Panc1 (cell line): ENCODE results near the gene FNIP2. TPM values are rescaled to one million over a fixed set of nuclear protein-coding genes. Genes with fewer than 3 reads are reported as not detected.
"Not testable (repeated sequence)": the region's sequence is repeated elsewhere in the genome, so short reads cannot be mapped to it uniquely, and the experiment has no call there.

Experiments used
- ATAC-seq: fragments of 200-7000 bp; cut with Tn5 transposase; 2 replicates; pipeline ENCODE4 v1.9.1; 2020; ENCODE audit warnings: mild to moderate bottlenecking, moderate library complexity
- BruUV-seq: library from RNA; stranded (reverse); fragments of 400-500 nt; replicated peaks from 2 replicates; lab custom pipeline; 2021; lab: Mats Ljungman, UMichigan
- CTCF ChIA-PET: fragments of 300-600 bp; sonication (Branson Sonifier 250); formaldehyde crosslinking; loops from one replicate; lab custom pipeline; 2022; ENCODE audit warnings: antibody characterized with exemption; lab: Charles Lee
- POLR2A ChIA-PET: fragments of 300-600 bp; sonication (Branson Sonifier 250); formaldehyde crosslinking; loops from one replicate; lab custom pipeline; 2022; ENCODE audit warnings: antibody characterized with exemption; lab: Charles Lee
- DNase-seq: peaks from one replicate; pipeline ENCODE4 v3.0.0-alpha.2; 2010; ENCODE audit warnings: low read depth, low spot score
- H3K27ac ChIP-seq: 2 replicates; pipeline ENCODE4 v1.5.1; 2011; ENCODE audit warnings: mild to moderate bottlenecking, low read length, inconsistent platforms
- H3K27me3 ChIP-seq: fragments of 200-500 bp; sonication (Bioruptor generic); 2 replicates; pipeline ENCODE4 v1.6.0; 2014; ENCODE audit warnings: low read length, inconsistent platforms; ENCODE audit not compliant: control insufficient read depth, insufficient read depth
- H3K36me3 ChIP-seq: fragments of 200-500 bp; sonication (Bioruptor generic); 2 replicates; pipeline ENCODE4 v1.5.1; 2014; ENCODE audit warnings: inconsistent platforms, mild to moderate bottlenecking, low read length, moderate library complexity; ENCODE audit not compliant: control insufficient read depth, insufficient read depth
- H3K4me1 ChIP-seq: 2 replicates; pipeline ENCODE4 v1.5.1; 2011; ENCODE audit warnings: inconsistent platforms, mild to moderate bottlenecking, low read length, moderate library complexity; ENCODE audit not compliant: control insufficient read depth, insufficient read depth
- H3K4me3 ChIP-seq, 2 experiments: 2 replicates each; pipeline ENCODE4 v1.5.1; 2011 to 2012; ENCODE audit warnings: low read depth in 2 of 2, low read length in 2 of 2, mild to moderate bottlenecking in 2 of 2, inconsistent platforms in 1 of 2, moderate library complexity in 1 of 2
- H3K9me3 ChIP-seq: fragments of 200-500 bp; sonication (Bioruptor generic); 2 replicates; pipeline ENCODE4 v1.5.1; 2014; ENCODE audit warnings: low read depth, mild to moderate bottlenecking, inconsistent platforms, low read length, moderate library complexity; ENCODE audit not compliant: control insufficient read depth, insufficient read depth
- POLR2AphosphoS5 ChIP-seq: IDR thresholded peaks from 2 replicates; pipeline ENCODE4 v1.6.1; 2012; ENCODE audit warnings: mild to moderate bottlenecking, low read depth, low read length, moderate library complexity
- SIN3A ChIP-seq: IDR thresholded peaks from 2 replicates; pipeline ENCODE4 v1.6.1; 2012; ENCODE audit warnings: low read depth, mild to moderate bottlenecking, low read length, moderate library complexity, borderline replicate concordance; ENCODE audit not compliant: insufficient read depth
- TCF7L2 ChIP-seq: IDR thresholded peaks from 2 replicates; pipeline ENCODE4 v1.6.1; 2011; ENCODE audit warnings: mild to moderate bottlenecking, low read depth, low read length, inconsistent platforms
- in situ Hi-C: cut with HindIII; loops from 2 replicates; pipeline ENCODE4 v1.10.0; 2016; ENCODE audit warnings: low sequenced_read_pairs, low pct_unique_long_range_greater_than_20kb
- intact Hi-C: fragments of 100-400 bp; cut with micrococcal nuclease; formaldehyde crosslinking; loops from one replicate; pipeline ENCODE4 v1.10.0; 2022; ENCODE audit not compliant: unreplicated experiment
- total RNA-seq: library from RNA; stranded (reverse); gene quantifications from one replicate; pipeline ENCODE4 v1.2.1, GENCODE V29; 2021; ENCODE audit not compliant: unreplicated experiment
- TF ChIP-seq, protein P1 (sequence below), 2 experiments: IDR thresholded peaks; 2 replicates each; pipeline ENCODE4 v1.6.1; 2011 to 2012; ENCODE audit warnings: low read depth in 2 of 2, control low read depth in 1 of 2, low read length in 1 of 2, mild to moderate bottlenecking in 1 of 2, moderate library complexity in 1 of 2; ENCODE audit not compliant: insufficient read depth in 1 of 2
- TF ChIP-seq, protein P2 (sequence below): fragments of 450-650 bp; IDR thresholded peaks from 2 replicates; pipeline ENCODE4 v1.5.1; 2017; ENCODE audit warnings: mild to moderate bottlenecking

FNIP2 gene
- total RNA-seq, 1 experiment from 2014 or later = 17.7 TPM

DNA sequence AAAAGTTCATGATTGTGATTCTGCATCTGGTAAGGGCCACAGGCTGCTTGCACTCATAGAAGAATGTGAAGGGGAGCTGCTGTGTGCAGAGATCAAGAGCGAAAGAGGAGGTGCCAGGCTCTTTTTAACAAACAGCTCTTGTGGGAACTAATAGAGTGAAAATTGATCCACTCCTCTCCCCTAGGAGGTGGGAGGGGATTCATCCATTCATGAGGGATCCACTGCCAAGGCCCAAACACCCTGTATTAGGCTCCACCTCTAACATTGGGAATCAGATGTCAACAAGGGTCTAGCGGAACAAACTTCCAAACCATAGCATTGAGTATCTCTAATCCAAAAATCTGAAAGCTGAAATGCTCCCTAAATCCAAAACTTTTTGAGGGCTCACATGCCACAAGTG, 29.2 kb upstream of the FNIP2 start:
- H3K27ac ChIP-seq = no peak overlapping the region
- H3K9me3 ChIP-seq = no peaks in the 10 kb centered on the region
- intact Hi-C loops (no loop called here), in situ Hi-C loops (no loop called here)
- ChIA-PET CTCF (no interaction called here), POLR2A (no interaction called here)
- no TSS peak for BruUV-seq
- no peak overlapping the region for H3K4me3 ChIP-seq
- ATAC-seq (no peak), DNase-seq (no peak)
- H3K36me3 ChIP-seq = no peaks in the 10 kb centered on the region
- no peaks in the 10 kb centered on the region for H3K27me3 ChIP-seq
- H3K4me1 ChIP-seq = no peaks in the 10 kb centered on the region
- TF ChIP-seq SIN3A = no peak
- no peak for TF ChIP-seq TCF7L2
- TF ChIP-seq, protein P1, sequence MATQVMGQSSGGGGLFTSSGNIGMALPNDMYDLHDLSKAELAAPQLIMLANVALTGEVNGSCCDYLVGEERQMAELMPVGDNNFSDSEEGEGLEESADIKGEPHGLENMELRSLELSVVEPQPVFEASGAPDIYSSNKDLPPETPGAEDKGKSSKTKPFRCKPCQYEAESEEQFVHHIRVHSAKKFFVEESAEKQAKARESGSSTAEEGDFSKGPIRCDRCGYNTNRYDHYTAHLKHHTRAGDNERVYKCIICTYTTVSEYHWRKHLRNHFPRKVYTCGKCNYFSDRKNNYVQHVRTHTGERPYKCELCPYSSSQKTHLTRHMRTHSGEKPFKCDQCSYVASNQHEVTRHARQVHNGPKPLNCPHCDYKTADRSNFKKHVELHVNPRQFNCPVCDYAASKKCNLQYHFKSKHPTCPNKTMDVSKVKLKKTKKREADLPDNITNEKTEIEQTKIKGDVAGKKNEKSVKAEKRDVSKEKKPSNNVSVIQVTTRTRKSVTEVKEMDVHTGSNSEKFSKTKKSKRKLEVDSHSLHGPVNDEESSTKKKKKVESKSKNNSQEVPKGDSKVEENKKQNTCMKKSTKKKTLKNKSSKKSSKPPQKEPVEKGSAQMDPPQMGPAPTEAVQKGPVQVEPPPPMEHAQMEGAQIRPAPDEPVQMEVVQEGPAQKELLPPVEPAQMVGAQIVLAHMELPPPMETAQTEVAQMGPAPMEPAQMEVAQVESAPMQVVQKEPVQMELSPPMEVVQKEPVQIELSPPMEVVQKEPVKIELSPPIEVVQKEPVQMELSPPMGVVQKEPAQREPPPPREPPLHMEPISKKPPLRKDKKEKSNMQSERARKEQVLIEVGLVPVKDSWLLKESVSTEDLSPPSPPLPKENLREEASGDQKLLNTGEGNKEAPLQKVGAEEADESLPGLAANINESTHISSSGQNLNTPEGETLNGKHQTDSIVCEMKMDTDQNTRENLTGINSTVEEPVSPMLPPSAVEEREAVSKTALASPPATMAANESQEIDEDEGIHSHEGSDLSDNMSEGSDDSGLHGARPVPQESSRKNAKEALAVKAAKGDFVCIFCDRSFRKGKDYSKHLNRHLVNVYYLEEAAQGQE (IDR thresholded peaks at IDR 0.05; ENCODE audit: insufficient read depth in 1 of 2, low read depth in 2 of 2, low read length in 1 of 2) = no peak
- TF ChIP-seq, protein P2, sequence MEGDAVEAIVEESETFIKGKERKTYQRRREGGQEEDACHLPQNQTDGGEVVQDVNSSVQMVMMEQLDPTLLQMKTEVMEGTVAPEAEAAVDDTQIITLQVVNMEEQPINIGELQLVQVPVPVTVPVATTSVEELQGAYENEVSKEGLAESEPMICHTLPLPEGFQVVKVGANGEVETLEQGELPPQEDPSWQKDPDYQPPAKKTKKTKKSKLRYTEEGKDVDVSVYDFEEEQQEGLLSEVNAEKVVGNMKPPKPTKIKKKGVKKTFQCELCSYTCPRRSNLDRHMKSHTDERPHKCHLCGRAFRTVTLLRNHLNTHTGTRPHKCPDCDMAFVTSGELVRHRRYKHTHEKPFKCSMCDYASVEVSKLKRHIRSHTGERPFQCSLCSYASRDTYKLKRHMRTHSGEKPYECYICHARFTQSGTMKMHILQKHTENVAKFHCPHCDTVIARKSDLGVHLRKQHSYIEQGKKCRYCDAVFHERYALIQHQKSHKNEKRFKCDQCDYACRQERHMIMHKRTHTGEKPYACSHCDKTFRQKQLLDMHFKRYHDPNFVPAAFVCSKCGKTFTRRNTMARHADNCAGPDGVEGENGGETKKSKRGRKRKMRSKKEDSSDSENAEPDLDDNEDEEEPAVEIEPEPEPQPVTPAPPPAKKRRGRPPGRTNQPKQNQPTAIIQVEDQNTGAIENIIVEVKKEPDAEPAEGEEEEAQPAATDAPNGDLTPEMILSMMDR = no peak
- no peak for TF ChIP-seq POLR2AphosphoS5

GRCh38 chr4:158741326-158742021, 27.4 kb upstream of the FNIP2 start:
- DNase-seq (no peak), ATAC-seq (no peak)
- in situ Hi-C loops = no loop called here
- Histone ChIP-seq H3K9me3 (no peaks in the 10 kb centered on the region), H3K36me3 (no peaks in the 10 kb centered on the region), H3K4me1 (no peaks in the 10 kb centered on the region), H3K27me3 (no peaks in the 10 kb centered on the region), H3K27ac (no peak overlapping the region), H3K4me3 (no peak overlapping the region)
- CTCF ChIA-PET = no interaction called here
- no TSS peak for BruUV-seq
- intact Hi-C loops = no loop called here
- POLR2A ChIA-PET = no interaction called here
- TF ChIP-seq SIN3A = no peak
- no peak for TF ChIP-seq POLR2AphosphoS5
- TF ChIP-seq, protein P1 (IDR thresholded peaks at IDR 0.05; ENCODE audit: insufficient read depth in 1 of 2, low read depth in 2 of 2, low read length in 1 of 2) = no peak
- TF ChIP-seq TCF7L2 = no peak
- TF ChIP-seq, protein P2 = no peak

GRCh38 chr4:158746537-158746936, 22.3 kb upstream of the FNIP2 start:
- H3K27me3 ChIP-seq, H3K9me3 ChIP-seq, BruUV-seq, CTCF ChIA-PET, ATAC-seq, H3K36me3 ChIP-seq, POLR2A ChIA-PET, intact Hi-C loops, H3K27ac ChIP-seq, DNase-seq, in situ Hi-C loops, H3K4me1 ChIP-seq, H3K4me3 ChIP-seq: not testable (repeated sequence)
